MM.1S (cell line): ENCODE data around the gene OR9Q1.

Experiments used
- DNase-seq: peaks from one replicate; pipeline ENCODE4 v3.0.0-alpha.2; 2015
- H2AFZ ChIP-seq: fragments of 300-600 bp; sonication (generic); 2 replicates; pipeline ENCODE4 v1.6.0; 2016; ENCODE audit warnings: antibody characterized with exemption, low read length
- H3F3A ChIP-seq: fragments of 300-600 bp; sonication (generic); 2 replicates; pipeline ENCODE4 v1.6.1; 2016; ENCODE audit warnings: mild to moderate bottlenecking, antibody characterized with exemption, low read length, moderate library complexity, mixed read lengths; ENCODE audit not compliant: insufficient read depth
- H3K27ac ChIP-seq: fragments of 300-600 bp; sonication (generic); 2 replicates; pipeline ENCODE4 v1.5.1; 2016; ENCODE audit warnings: mild to moderate bottlenecking, low read length
- H3K27me3 ChIP-seq: fragments of 300-600 bp; sonication (generic); replicated peaks from 2 replicates; pipeline ENCODE4 v1.6.0; 2016; ENCODE audit warnings: low read length; ENCODE audit not compliant: insufficient read depth
- H3K36me3 ChIP-seq: fragments of 300-600 bp; sonication (generic); replicated peaks from 2 replicates; pipeline ENCODE4 v1.6.1; 2016; ENCODE audit warnings: mild to moderate bottlenecking, low read length, mixed read lengths; ENCODE audit not compliant: insufficient read depth
- H3K4me1 ChIP-seq: fragments of 300-600 bp; sonication (generic); 2 replicates; pipeline ENCODE4 v1.6.1; 2016; ENCODE audit warnings: low read length, mixed read lengths
- H3K4me2 ChIP-seq: fragments of 300-600 bp; sonication (generic); 2 replicates; pipeline ENCODE4 v1.6.0; 2016; ENCODE audit warnings: low read depth, low read length
- H3K4me3 ChIP-seq: fragments of 300-600 bp; sonication (generic); 2 replicates; pipeline ENCODE4 v1.5.1; 2016; ENCODE audit warnings: low read length, mixed read lengths
- H3K79me2 ChIP-seq: fragments of 300-600 bp; sonication (generic); 2 replicates; pipeline ENCODE4 v1.6.1; 2016; ENCODE audit warnings: mixed run types, low read length, mixed read lengths
- H3K9ac ChIP-seq: fragments of 300-600 bp; sonication (generic); 2 replicates; pipeline ENCODE4 v1.6.1; 2016; ENCODE audit warnings: low read length, mixed read lengths
- H3K9me2 ChIP-seq: fragments of 300-600 bp; sonication (generic); replicated peaks from 2 replicates; pipeline ENCODE4 v1.6.1; 2016; ENCODE audit warnings: mild to moderate bottlenecking, low read length, mixed read lengths; ENCODE audit not compliant: insufficient read depth
- H3K9me3 ChIP-seq: fragments of 300-600 bp; sonication (generic); replicated peaks from 2 replicates; pipeline ENCODE4 v1.6.1; 2016; ENCODE audit warnings: mild to moderate bottlenecking, low read length, mixed read lengths; ENCODE audit not compliant: insufficient read depth
- H4K20me1 ChIP-seq: fragments of 300-600 bp; sonication (generic); 2 replicates; pipeline ENCODE4 v1.6.1; 2016; ENCODE audit warnings: mild to moderate bottlenecking, low read length, moderate library complexity, mixed read lengths; ENCODE audit not compliant: insufficient read depth
- EZH2 ChIP-seq: fragments of 300-600 bp; sonication (generic); optimal IDR thresholded peaks from 2 replicates; pipeline ENCODE3; 2017; ENCODE audit warnings: low read depth, mild to moderate bottlenecking, antibody characterized with exemption, low read length, mixed read lengths
- EZH2phosphoT487 ChIP-seq: fragments of 300-600 bp; sonication (generic); IDR thresholded peaks from 2 replicates; pipeline ENCODE4 v1.6.1; 2018; ENCODE audit warnings: antibody characterized with exemption, low read length
- TF ChIP-seq, protein P1 (sequence below): fragments of 300-600 bp; sonication (generic); IDR thresholded peaks from 2 replicates; pipeline ENCODE4 v1.5.1; 2016; ENCODE audit warnings: antibody characterized with exemption, low read length, mixed read lengths

OR9Q1 gene

DNA sequence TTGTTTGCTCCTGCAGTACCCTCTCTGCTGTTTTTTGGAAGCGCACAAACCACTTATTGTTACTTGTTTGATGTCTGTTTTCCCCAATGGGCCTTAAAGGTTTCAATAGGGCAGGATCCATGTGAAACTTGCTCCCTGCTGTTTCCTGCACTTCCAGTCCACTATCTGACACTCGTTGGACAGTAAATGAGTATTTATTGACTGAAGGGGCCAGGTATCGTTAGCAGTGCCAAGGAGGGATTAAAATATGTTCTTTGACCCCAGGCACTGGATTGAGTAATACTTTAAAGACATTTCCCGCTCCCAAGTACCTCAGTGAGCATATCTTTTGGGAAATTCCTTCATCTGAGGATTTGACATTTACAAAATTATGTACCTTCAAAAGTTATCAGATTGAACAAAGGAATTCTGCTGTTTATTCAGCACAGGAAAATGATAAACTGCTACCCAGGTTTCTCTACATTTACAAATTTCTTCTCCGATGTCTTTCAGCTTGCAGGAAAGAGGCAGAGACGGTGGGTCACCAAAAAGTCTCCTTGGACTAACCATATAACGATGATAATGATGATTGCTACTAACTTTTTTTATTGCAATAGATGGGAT is 141.9 kb downstream of the OR9Q1 start:
- no peak overlapping the region for H3K9ac ChIP-seq
- H3K36me3 ChIP-seq: no peaks in the 10 kb centered on the region
- H3K4me2 ChIP-seq: no peak overlapping the region
- no peak overlapping the region for H3K4me3 ChIP-seq
- no peaks in the 10 kb centered on the region for H3K27me3 ChIP-seq
- TF ChIP-seq, protein P1, sequence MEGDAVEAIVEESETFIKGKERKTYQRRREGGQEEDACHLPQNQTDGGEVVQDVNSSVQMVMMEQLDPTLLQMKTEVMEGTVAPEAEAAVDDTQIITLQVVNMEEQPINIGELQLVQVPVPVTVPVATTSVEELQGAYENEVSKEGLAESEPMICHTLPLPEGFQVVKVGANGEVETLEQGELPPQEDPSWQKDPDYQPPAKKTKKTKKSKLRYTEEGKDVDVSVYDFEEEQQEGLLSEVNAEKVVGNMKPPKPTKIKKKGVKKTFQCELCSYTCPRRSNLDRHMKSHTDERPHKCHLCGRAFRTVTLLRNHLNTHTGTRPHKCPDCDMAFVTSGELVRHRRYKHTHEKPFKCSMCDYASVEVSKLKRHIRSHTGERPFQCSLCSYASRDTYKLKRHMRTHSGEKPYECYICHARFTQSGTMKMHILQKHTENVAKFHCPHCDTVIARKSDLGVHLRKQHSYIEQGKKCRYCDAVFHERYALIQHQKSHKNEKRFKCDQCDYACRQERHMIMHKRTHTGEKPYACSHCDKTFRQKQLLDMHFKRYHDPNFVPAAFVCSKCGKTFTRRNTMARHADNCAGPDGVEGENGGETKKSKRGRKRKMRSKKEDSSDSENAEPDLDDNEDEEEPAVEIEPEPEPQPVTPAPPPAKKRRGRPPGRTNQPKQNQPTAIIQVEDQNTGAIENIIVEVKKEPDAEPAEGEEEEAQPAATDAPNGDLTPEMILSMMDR: no peak
- TF ChIP-seq EZH2 (no peak), EZH2phosphoT487 (no peak)
- no peak overlapping the region for H3K27ac ChIP-seq
- no peaks in the 10 kb centered on the region for H3F3A ChIP-seq
- no peaks in the 10 kb centered on the region for H3K79me2 ChIP-seq
- H4K20me1 ChIP-seq: no peaks in the 10 kb centered on the region
- DNase-seq: no peak
- H3K4me1 ChIP-seq: no peaks in the 10 kb centered on the region
- no peaks in the 10 kb centered on the region for H3K9me2 ChIP-seq
- H2AFZ ChIP-seq: no peak overlapping the region
- no peaks in the 10 kb centered on the region for H3K9me3 ChIP-seq

DNA sequence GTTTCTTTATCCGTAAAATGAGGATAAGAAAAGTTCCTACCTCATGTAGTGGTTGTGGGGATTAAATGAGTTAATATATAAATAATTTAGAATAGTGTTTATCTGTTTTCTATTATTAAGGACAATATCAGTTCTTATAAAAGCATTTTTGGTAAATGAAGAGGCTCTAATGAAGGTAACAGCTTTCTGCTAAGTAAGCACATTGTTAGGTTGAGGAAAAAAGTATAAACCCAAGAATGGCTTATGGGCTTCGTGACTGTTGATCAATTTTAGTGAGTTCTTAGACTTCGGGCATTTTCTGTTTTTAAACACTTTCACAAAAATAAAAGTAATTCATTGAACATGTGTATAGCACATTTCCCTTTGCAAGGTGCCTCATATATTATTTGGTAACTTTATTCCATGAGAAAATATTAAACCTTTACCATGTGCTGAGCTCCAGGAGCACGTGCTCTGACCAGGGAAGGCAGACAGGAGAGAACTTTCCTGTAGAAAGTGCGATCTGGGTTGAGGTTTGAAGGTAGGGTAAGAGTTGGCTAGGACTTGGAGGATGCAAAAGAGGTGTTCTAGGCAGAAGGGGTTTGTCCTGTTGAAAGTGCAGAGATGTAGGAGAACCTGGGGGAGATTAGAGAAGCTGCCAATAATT is 153.9 kb downstream of the OR9Q1 start:
- H3K27ac ChIP-seq: no peak overlapping the region
- H3K4me3 ChIP-seq: no peak overlapping the region
- H3F3A ChIP-seq: no peaks in the 10 kb centered on the region
- no peaks in the 10 kb centered on the region for H3K9me3 ChIP-seq
- TF ChIP-seq EZH2 (no peak), EZH2phosphoT487 (no peak)
- TF ChIP-seq, protein P1: no peak
- no peaks in the 10 kb centered on the region for H4K20me1 ChIP-seq
- no peak overlapping the region for H3K4me2 ChIP-seq
- no peak for DNase-seq
- H3K27me3 ChIP-seq: no peaks in the 10 kb centered on the region
- H3K36me3 ChIP-seq: no peaks in the 10 kb centered on the region
- H3K9me2 ChIP-seq: no peaks in the 10 kb centered on the region
- H2AFZ ChIP-seq: no peak overlapping the region
- H3K9ac ChIP-seq: no peak overlapping the region
- no peaks in the 10 kb centered on the region for H3K79me2 ChIP-seq
- H3K4me1 ChIP-seq: no peaks in the 10 kb centered on the region

DNA sequence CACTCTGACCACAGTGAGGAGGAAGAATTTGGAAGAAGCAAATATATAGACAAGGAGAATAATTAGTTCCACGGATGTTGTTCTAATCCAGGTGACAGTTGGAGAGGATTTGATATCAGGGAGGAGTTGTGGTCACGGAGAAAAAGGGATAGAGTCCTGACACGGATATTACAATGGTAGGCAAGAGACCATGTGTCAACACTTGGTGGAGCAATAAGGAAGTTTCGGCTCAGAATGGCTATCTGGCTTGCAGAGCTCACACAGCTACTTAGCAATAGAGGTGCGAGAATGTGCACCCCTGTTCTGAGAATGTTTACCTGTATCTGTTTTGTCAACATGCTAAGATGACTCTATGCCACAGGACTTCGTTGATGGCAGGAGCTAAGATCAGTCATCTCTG is 154.8 kb downstream of the OR9Q1 start:
- H3K4me1 ChIP-seq: no peaks in the 10 kb centered on the region
- H3K9ac ChIP-seq: no peak overlapping the region
- H3K4me3 ChIP-seq: no peak overlapping the region
- H3K79me2 ChIP-seq: no peaks in the 10 kb centered on the region
- H3K4me2 ChIP-seq: no peak overlapping the region
- H3K9me2 ChIP-seq: no peaks in the 10 kb centered on the region
- DNase-seq: no peak
- no peak overlapping the region for H3K27ac ChIP-seq
- H3K9me3 ChIP-seq: no peaks in the 10 kb centered on the region
- H3K36me3 ChIP-seq: no peaks in the 10 kb centered on the region
- no peaks in the 10 kb centered on the region for H3K27me3 ChIP-seq
- no peaks in the 10 kb centered on the region for H3F3A ChIP-seq
- no peak for TF ChIP-seq EZH2
- TF ChIP-seq, protein P1: no peak
- H4K20me1 ChIP-seq: no peaks in the 10 kb centered on the region
- no peak overlapping the region for H2AFZ ChIP-seq
